ENCODE results near the gene KAZN.
"Not testable (repeated sequence)": the region's sequence is repeated elsewhere in the genome, so short reads cannot be mapped to it uniquely, and the experiment has no call there.

The KAZN gene

GRCh38 chr1:14598498-14599182 lies at the start of gene KAZN:
KAZN (plus strand) TSS chr1:14598685.
- peak; percentile 76 for DNase-seq (ENCODE audit: low spot score)
- peak; percentile 48 for FAIRE-seq

DNA sequence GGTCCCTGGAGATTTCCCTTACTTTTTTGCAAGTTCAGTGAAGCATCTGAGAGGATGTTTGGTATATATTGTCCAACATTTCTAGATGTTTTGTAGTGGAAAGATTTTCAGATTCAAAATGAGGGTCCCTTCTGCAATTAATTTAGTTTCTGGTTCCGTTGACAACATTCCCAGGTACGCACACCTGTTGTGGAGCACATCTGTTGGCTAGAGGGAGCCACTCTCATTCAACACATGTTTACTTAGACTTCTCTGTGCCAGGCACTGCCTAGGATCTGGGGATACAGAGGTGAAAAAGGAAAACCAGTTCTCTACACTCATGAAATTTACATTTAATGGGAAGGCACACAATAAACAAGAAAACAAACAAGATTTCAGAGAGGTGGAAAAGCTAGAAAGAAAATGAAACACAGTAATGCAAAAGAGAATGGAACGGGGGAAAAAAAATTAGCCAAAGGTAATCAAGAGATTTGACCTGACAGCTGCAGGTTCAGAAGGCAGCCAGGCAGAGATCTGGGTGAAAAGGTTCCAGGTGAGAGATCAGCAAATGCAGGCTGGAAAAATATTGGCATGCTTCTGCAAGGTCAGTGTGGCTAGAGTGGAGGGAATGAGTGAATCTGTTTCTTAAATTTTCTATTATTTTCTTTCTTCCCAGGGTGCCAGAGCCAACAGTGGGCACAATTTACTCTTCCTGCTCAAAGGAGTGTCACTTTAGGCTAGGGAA lies 48.4 kb upstream of the KAZN start:
- FAIRE-seq (no peak), DNase-seq (ENCODE audit: low spot score) (no peak)

DNA sequence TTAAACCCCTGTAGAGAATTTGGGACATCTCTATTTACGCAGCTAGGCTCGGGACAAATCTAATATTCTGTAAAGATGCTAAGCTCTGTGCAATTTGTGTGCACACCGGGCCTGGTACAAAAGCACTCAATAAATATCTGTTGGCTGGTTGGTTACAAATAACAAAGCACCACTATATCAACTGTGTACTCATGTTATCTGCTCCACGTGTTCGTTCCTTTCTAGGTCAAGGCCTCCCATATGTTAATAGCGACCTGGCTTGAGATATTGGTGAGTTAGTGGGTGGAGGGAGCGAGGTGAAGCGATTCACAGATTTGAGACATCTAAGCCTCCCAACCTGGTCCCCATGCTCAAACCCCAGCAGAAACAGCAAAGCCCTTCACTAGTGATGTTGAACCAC lies 47.1 kb upstream of the KAZN start:
- FAIRE-seq = no peak

GRCh38 chr1:14552246-14552965 lies 46.1 kb upstream of the KAZN start:
- FAIRE-seq (no peak), DNase-seq (ENCODE audit: low spot score) (no peak)

More for the DNA sequence above, 47.1 kb upstream of the KAZN start:
- DNase-seq (ENCODE audit: low spot score) = no peak

GRCh38 chr1:14553711-14554110 lies 44.8 kb upstream of the KAZN start:
- no peak for DNase-seq (ENCODE audit: low spot score)
- FAIRE-seq = no peak

- DNase-seq (ENCODE audit: low spot score) = no peak
- FAIRE-seq = no peak
Measured at GRCh38 chr1:14555091-14555490, 43.4 kb upstream of the KAZN start.

DNA sequence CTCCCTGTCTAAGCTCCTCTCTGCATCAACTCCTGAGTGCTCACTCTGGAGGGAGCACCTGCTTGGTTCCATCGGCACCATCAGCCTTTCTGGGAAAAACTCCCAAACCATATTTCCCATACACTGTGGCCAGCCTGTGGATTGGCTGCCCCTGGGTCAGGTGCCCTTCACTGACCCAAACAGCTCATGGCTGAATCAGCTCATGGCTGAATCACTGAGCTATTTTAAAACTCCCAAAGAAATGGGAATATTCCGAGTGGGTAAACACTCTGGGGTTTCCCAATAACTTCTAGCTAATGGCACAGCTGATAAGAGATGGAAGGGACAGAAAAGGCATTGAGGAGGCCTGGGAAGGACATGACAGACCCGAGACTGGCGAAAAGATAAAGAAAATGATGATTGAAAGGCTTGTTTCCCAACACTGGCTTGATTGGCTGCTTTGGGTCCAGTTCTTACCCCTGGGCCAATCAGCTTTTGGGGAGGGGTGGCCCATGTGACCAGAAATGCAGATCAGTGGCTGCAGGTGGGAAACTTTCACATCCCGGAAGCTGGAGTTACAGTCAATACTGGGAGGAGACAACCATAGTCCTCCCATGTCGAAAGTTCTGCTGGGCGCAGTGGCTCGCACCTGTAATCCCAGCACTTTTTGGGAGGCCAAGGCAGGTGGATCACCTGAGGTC lies 37.3 kb upstream of the KAZN start:
- DNase-seq (ENCODE audit: low spot score) = no peak
- no peak for FAIRE-seq

GRCh38 chr1:14565090-14565489 lies 33.4 kb upstream of the KAZN start:
- no peak for FAIRE-seq

GRCh38 chr1:14567056-14567455 lies 31.4 kb upstream of the KAZN start:
- FAIRE-seq (no peak), DNase-seq (ENCODE audit: low spot score) (no peak)

More at GRCh38 chr1:14565090-14565489, 33.4 kb upstream of the KAZN start:
- no peak for DNase-seq (ENCODE audit: low spot score)

- DNase-seq (ENCODE audit: low spot score) = no peak
- FAIRE-seq = no peak
Measured at GRCh38 chr1:14567903-14568302, 30.6 kb upstream of the KAZN start.

DNA sequence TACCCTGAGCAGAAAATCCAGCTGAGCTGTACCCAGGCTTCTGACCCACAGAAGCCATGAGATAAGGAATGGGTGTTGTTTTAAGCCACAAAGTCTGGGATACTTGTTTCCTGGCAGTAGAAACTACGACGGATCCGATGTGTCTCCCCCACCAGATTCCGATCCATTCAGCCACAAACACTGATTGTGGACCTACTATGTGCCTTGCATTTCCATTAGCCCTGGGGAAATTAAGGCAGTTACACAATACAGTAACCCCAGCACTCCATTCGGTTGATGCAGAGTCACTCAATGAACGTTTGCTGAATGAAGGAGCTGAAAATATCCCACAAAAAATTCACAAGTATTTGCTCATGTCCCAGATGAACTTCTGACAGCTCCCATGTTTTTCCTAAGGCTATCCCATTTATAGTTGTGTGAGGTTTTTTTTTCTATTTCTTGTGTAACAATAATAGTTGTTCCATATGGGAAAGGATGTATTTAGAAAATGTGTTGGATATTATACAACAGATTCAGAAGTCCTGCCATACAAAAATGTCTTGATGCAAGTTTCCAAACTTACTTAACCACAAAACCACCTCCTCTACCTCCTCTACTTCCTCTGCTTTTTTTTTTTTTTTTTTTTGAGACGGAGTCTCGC lies 29.6 kb upstream of the KAZN start:
- FAIRE-seq (no peak), DNase-seq (ENCODE audit: low spot score) (no peak)

DNA sequence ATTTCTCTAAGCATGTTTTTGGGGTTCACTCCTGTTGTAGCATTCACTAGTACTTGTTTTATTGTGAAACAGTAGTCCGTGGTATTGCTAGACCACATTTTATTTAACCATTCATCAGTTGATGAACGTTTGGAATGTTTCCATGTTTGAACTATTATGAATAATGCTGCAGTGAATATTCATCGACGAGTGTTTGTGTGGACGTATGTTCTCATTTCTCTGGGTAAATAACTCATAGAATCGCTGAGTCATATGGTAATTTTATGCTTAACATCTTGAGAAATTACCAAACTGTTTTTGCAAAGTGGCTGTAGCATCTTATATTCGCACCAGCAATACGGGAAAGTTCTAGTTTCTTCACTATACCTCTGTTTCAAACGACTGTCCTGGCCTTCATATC lies 28.0 kb upstream of the KAZN start:
- FAIRE-seq = no peak

DNA sequence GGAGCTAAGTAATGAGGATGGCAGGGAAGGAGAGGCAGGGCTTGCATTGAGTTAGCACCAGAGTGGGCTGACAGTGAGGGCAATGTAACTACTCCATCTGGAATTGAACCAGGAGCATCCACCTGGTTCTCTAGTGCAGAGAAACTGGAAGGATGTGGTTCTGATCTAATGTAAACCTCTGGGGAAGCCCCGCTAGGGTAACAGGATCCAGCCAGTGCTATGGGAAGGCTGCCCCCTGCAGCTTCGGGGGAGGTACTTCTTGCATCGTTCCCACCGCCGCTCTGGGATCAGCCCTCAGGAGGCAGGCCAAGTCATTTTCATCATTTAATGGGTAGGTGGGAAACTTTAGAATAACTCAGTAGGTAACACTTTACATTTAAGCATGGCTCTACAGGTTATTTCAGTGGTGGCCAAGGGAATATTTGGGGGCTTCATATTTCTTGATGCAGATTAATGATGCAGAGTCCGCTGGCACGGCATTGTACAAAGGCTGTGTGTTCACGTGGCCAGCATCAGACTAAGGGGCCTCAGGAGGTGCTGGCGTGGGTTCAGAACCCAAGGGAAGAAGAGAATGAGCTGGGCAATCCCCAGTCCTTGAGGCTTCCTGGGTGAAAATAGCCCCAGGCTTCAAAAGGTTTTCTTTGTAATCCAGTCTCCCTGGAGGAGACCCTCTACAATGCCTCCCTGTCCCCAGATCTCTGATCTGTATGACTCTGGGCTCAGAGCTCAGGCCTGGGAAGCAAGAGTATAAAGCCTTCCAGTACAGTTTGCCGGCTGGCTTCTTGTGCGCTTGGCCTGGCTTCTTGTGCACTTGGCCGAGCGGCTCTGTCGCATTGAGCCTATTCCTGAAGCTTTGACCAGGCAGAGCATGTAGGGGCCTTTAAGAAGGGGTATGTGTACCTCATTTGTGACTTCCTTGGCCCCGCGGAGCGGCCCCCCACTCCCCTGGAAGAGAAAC lies 26.4 kb upstream of the KAZN start:
- no peak for FAIRE-seq
- peak; percentile 16 for DNase-seq (ENCODE audit: low spot score)

More for the DNA sequence above, 28.0 kb upstream of the KAZN start:
- no peak for DNase-seq (ENCODE audit: low spot score)

DNA sequence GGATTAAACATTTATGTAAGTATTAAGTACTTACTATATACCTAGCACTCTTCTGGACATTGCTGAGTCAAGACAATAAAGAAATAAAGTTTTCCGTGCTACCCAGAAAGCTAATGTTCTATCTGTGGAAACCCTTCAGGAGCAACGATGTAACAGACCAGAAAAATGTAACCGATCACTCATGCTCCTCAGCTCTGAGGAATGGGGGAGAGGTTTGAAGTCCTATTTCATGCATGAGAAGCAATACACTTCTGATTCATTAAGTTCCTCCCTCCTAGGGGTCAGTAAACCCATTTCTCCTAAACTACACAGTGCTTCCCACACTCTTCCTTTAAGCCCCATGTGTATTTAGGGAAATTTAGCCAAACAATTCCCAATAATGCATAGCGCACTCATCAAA lies 25.6 kb upstream of the KAZN start:
- no peak for FAIRE-seq
- no peak for DNase-seq (ENCODE audit: low spot score)

DNA sequence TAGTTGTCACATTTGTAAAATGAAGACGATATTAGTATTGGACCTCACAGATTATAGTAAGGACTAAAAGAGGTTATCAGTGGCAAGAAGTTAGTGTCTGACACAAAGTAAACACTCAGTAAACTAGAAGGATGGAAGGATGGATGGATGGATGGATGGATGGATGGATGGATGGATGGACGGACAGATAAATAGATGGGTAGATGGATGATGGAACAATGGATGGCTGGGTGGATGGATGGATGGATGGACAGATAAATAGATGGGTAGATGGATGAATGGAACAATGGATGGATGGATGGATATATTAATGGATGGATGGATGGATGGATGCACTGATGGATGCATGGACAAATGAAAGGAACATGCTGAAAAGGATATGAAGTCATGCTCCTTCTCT lies 22.3 kb upstream of the KAZN start:
- no peak for FAIRE-seq

GRCh38 chr1:14577261-14577660 lies 21.2 kb upstream of the KAZN start:
- no peak for FAIRE-seq
- DNase-seq (ENCODE audit: low spot score) = no peak

More for the DNA sequence above, 22.3 kb upstream of the KAZN start:
- DNase-seq (ENCODE audit: low spot score) = no peak

DNA sequence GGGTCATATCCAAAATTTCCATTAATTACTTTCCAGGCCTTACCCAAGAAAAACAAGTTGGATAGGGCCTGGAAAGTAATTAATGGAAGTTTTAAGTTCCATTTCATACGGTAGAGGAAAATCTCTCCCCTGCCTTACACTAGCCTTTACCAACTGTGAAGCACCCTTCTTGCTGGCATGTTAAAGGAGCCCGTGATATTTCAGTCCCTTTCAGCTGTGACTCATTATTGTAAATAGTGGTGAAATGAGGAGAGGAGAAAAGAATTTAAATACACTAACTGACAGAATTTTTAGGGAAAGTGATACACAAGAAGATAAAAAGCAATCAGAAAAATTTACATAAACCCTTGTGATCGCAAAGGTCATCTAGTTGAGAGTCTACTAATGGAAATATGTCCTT lies 20.3 kb upstream of the KAZN start:
- no peak for DNase-seq (ENCODE audit: low spot score)
- FAIRE-seq = no peak

- not testable (repeated sequence) for DNase-seq (ENCODE audit: low spot score)
Measured at GRCh38 chr1:14580295-14580694, 18.2 kb upstream of the KAZN start.

DNA sequence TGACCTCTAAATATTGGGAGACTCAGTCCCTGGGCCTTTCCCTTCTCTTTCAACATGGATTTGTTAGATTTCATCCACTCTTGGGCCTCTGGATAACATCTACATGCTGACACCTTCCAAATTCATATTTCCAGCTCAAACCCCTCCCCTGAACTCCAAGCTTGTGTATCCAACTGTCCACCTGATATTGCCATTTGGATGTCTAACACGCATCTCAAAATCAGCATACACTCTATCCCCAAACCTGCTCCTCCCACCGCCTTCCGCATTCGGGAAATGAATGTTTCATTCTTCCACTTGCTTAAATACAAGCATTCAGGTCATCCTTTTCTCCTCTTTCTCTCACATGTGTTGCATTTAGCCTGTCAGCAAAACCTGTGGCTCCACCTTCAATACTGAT lies 17.5 kb upstream of the KAZN start:
- FAIRE-seq (no peak), DNase-seq (ENCODE audit: low spot score) (no peak)

More at GRCh38 chr1:14580295-14580694, 18.2 kb upstream of the KAZN start:
- not testable (repeated sequence) for FAIRE-seq

GRCh38 chr1:14583788-14584187 lies 14.7 kb upstream of the KAZN start:
- FAIRE-seq = no peak

More at GRCh38 chr1:14583788-14584187, 14.7 kb upstream of the KAZN start:
- DNase-seq (ENCODE audit: low spot score) = no peak

Data from urothelium cell line (cell line).